GM18517 (cell line): ENCODE data around the gene TXNDC9.
A peak's percentile ranks its signal among the peaks of the same experiment; 100 is the strongest.
"Not testable (repeated sequence)": the region's sequence is repeated elsewhere in the genome, so short reads cannot be mapped to it uniquely, and the experiment has no call there.

Experiments
- ATAC-seq: cut with Tn5 transposase; IDR thresholded peaks from one replicate; pipeline ENCODE4 v1.9.1; 2021; ENCODE audit warnings: mild to moderate bottlenecking, moderate library complexity; ENCODE audit not compliant: unreplicated experiment

TXNDC9 gene

GRCh38 chr2:99336804-99337112 is 625 bp upstream of the TXNDC9 start:
- ATAC-seq, result peak; percentile 6

GRCh38 chr2:99325384-99325783 is 10.7 kb downstream of the TXNDC9 start:
- no peak for ATAC-seq

GRCh38 chr2:99317873-99318200 is 18.3 kb downstream of the TXNDC9 start:
- not testable (repeated sequence) for ATAC-seq

- ATAC-seq, result no peak
These were observed 18.8 kb downstream of the TXNDC9 start for GRCh38 chr2:99317161-99317872.

- ATAC-seq, result not testable (repeated sequence)
These were observed 35.0 kb downstream of the TXNDC9 start, which contains the start of gene LYG1 for GRCh38 chr2:99301097-99301496. LYG1 (minus strand) TSS chr2:99301197; CDS start chr2:99295670, 5,527 bp downstream.

GRCh38 chr2:99299580-99299979 is 36.6 kb downstream of the TXNDC9 start:
- no peak for ATAC-seq

GRCh38 chr2:99297994-99298393 is 38.1 kb downstream of the TXNDC9 start:
- no peak for ATAC-seq

- ATAC-seq, result no peak
These were observed 50.6 kb downstream of the TXNDC9 start for GRCh38 chr2:99285526-99285925.

GRCh38 chr2:99279969-99280695 is 56.0 kb downstream of the TXNDC9 start:
- ATAC-seq, result no peak

- no peak for ATAC-seq
These were observed 57.3 kb downstream of the TXNDC9 start for GRCh38 chr2:99278793-99279291.

- ATAC-seq, result not testable (repeated sequence)
These were observed 57.9 kb downstream of the TXNDC9 start for GRCh38 chr2:99278195-99278765.

- ATAC-seq, result no peak
These were observed 60.3 kb downstream of the TXNDC9 start for GRCh38 chr2:99275882-99276281.
